Loucy (cell line): ENCODE data around the gene MDN1.

Experiments used
- H2AFZ ChIP-seq: fragments of 200-600 bp; sonication (generic); 2 replicates; pipeline ENCODE4 v1.6.0; 2016; ENCODE audit warnings: antibody characterized with exemption, mild to moderate bottlenecking, low read length, moderate library complexity
- H3F3A ChIP-seq: fragments of 200-600 bp; 2 replicates; pipeline ENCODE4 v1.6.0; 2016; ENCODE audit warnings: antibody characterized with exemption, low read depth, mild to moderate bottlenecking
- H3K27me3 ChIP-seq: fragments of 200-600 bp; sonication (generic); 2 replicates; pipeline ENCODE4 v1.6.1; 2014; ENCODE audit warnings: low read length, mild to moderate bottlenecking; ENCODE audit not compliant: insufficient read depth, poor library complexity, severe bottlenecking
- H3K36me3 ChIP-seq: fragments of 200-600 bp; sonication (generic); 2 replicates; pipeline ENCODE4 v1.6.1; 2016; ENCODE audit warnings: low read length; ENCODE audit not compliant: insufficient read depth
- H3K4me1 ChIP-seq: fragments of 200-600 bp; sonication (generic); 2 replicates; pipeline ENCODE4 v1.5.1; 2014; ENCODE audit warnings: low read length, mild to moderate bottlenecking; ENCODE audit not compliant: insufficient read depth, poor library complexity, severe bottlenecking
- H3K4me2 ChIP-seq: fragments of 200-600 bp; sonication (generic); 2 replicates; pipeline ENCODE4 v1.6.0; 2014; ENCODE audit warnings: antibody characterized with exemption, low read length, low read depth, mild to moderate bottlenecking; ENCODE audit not compliant: poor library complexity, severe bottlenecking
- H3K4me3 ChIP-seq: fragments of 200-600 bp; sonication (generic); 2 replicates; pipeline ENCODE4 v1.5.1; 2014; ENCODE audit warnings: low read length, mild to moderate bottlenecking, mixed read lengths; ENCODE audit not compliant: poor library complexity, severe bottlenecking
- H3K79me2 ChIP-seq: fragments of 200-600 bp; sonication (generic); 2 replicates; pipeline ENCODE4 v1.6.1; 2014; ENCODE audit warnings: low read length; ENCODE audit not compliant: insufficient read depth
- H3K9ac ChIP-seq: fragments of 200-600 bp; sonication (generic); 2 replicates; pipeline ENCODE4 v1.6.0; 2014; ENCODE audit warnings: mild to moderate bottlenecking, low read depth, low read length, moderate library complexity; ENCODE audit not compliant: poor library complexity, severe bottlenecking
- H3K9me2 ChIP-seq: fragments of 200-600 bp; sonication (generic); replicated peaks from 2 replicates; pipeline ENCODE4 v1.6.1; 2016; ENCODE audit warnings: low read depth, low read length, mixed read lengths
- H3K9me3 ChIP-seq: fragments of 200-600 bp; sonication (generic); 2 replicates; pipeline ENCODE4 v1.6.1; 2014; ENCODE audit warnings: mild to moderate bottlenecking, antibody characterized with exemption, low read length, low read depth; ENCODE audit not compliant: insufficient read depth
- H4K20me1 ChIP-seq: fragments of 200-600 bp; sonication (generic); 2 replicates; pipeline ENCODE4 v1.6.0; 2014; ENCODE audit warnings: antibody characterized with exemption, low read length, mild to moderate bottlenecking; ENCODE audit not compliant: insufficient read depth, poor library complexity, severe bottlenecking
- EZH2phosphoT487 ChIP-seq: fragments of 200-600 bp; IDR thresholded peaks from 2 replicates; pipeline ENCODE4 v1.6.1; 2018; ENCODE audit warnings: antibody characterized with exemption, mild to moderate bottlenecking, moderate library complexity, borderline replicate concordance
- TF ChIP-seq, protein P1 (sequence below): fragments of 200-600 bp; sonication (generic); conservative IDR thresholded peaks from 2 replicates; pipeline ENCODE4 v1.5.1; 2014; ENCODE audit warnings: mild to moderate bottlenecking, antibody characterized with exemption, low read length

MDN1 gene

GRCh38 chr6:89711801-89712200 is 107.8 kb downstream of the MDN1 start:
- no peak overlapping the region for H3K4me3 ChIP-seq
- peaks cover 84% of the 10 kb centered on the region for H3K36me3 ChIP-seq
- H2AFZ ChIP-seq: no peak overlapping the region

DNA sequence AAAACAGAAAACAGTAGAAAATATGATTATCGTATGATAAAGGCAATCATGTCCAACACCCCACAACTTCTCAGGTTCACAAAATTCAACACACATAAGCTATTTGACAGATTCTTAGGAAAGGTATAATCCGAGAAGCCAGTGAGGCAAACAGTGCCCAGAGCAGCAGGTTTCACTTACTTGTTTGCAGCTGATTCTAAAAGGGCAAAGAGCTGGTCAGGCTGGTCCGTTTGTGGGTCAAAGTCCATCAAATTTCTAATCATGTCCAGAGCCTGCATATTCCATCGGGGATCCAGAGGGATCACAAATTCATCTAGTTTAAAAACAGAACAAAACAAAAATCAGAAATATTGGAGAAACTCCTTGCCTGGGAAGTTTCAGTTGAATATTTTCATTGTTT is 111.3 kb downstream of the MDN1 start:
- Histone ChIP-seq H3K36me3 (peaks cover 80% of the 10 kb centered on the region), H3K4me3 (no peak overlapping the region)
- TF ChIP-seq, protein P1, sequence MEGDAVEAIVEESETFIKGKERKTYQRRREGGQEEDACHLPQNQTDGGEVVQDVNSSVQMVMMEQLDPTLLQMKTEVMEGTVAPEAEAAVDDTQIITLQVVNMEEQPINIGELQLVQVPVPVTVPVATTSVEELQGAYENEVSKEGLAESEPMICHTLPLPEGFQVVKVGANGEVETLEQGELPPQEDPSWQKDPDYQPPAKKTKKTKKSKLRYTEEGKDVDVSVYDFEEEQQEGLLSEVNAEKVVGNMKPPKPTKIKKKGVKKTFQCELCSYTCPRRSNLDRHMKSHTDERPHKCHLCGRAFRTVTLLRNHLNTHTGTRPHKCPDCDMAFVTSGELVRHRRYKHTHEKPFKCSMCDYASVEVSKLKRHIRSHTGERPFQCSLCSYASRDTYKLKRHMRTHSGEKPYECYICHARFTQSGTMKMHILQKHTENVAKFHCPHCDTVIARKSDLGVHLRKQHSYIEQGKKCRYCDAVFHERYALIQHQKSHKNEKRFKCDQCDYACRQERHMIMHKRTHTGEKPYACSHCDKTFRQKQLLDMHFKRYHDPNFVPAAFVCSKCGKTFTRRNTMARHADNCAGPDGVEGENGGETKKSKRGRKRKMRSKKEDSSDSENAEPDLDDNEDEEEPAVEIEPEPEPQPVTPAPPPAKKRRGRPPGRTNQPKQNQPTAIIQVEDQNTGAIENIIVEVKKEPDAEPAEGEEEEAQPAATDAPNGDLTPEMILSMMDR: no peak
- TF ChIP-seq EZH2phosphoT487: no peak

More at GRCh38 chr6:89711801-89712200, 107.8 kb downstream of the MDN1 start:
- Histone ChIP-seq H3K4me2 (no peak overlapping the region), H3K27me3 (no peaks in the 10 kb centered on the region), H3K79me2 (no peaks in the 10 kb centered on the region), H3K9me2 (no peaks in the 10 kb centered on the region), H3K4me1 (no peaks in the 10 kb centered on the region), H3K9me3 (no peaks in the 10 kb centered on the region), H3K9ac (no peak overlapping the region), H4K20me1 (no peaks in the 10 kb centered on the region), H3F3A (no peaks in the 10 kb centered on the region)
- no peak for TF ChIP-seq EZH2phosphoT487
- TF ChIP-seq, protein P1: no peak

DNA sequence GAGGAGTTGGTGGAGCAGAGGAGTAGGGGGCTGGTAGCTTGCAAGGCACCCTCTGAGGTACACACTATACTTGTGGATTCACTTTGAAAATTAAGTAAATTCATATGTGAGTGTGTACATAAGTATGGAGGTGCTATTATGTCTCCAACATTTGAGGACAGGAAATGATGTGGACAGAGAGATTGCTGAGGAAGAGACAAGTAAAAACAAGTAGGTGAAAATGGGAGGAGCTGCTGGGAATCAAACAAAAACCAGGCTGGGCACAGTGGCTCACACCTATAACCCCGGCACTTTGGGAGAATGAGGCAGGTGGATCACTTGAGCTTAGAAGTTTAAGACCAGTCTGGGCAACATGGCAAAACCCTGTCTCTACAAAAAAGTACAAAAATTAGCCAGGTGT is 111.8 kb downstream of the MDN1 start:
- Histone ChIP-seq H3K9ac (no peak overlapping the region), H3K27me3 (no peaks in the 10 kb centered on the region), H3K36me3 (peaks cover 78% of the 10 kb centered on the region)

More for the DNA sequence above, 111.3 kb downstream of the MDN1 start:
- no peaks in the 10 kb centered on the region for H3K9me2 ChIP-seq
- no peak overlapping the region for H3K9ac ChIP-seq
- no peak overlapping the region for H3K4me2 ChIP-seq
- H2AFZ ChIP-seq: no peak overlapping the region
- H4K20me1 ChIP-seq: no peaks in the 10 kb centered on the region
- no peaks in the 10 kb centered on the region for H3K4me1 ChIP-seq
- H3F3A ChIP-seq: no peaks in the 10 kb centered on the region
- no peaks in the 10 kb centered on the region for H3K27me3 ChIP-seq
- H3K9me3 ChIP-seq: no peaks in the 10 kb centered on the region
- H3K79me2 ChIP-seq: no peaks in the 10 kb centered on the region

More for the DNA sequence above, 111.8 kb downstream of the MDN1 start:
- Histone ChIP-seq H3K79me2 (no peaks in the 10 kb centered on the region), H3K9me2 (no peaks in the 10 kb centered on the region), H3K4me2 (no peak overlapping the region), H4K20me1 (no peaks in the 10 kb centered on the region), H2AFZ (no peak overlapping the region), H3K4me3 (no peak overlapping the region), H3K4me1 (no peaks in the 10 kb centered on the region), H3F3A (no peaks in the 10 kb centered on the region), H3K9me3 (no peaks in the 10 kb centered on the region)
- TF ChIP-seq EZH2phosphoT487: no peak
- TF ChIP-seq, protein P1: no peak
